HS-27A (cell line): ENCODE measurements around the gene MGMT.

Experiments used
- DNase-seq: peaks from one replicate; pipeline ENCODE4 v3.0.0-alpha.2; 2012; ENCODE audit warnings: low read depth, missing footprints

MGMT gene

GRCh38 chr10:129455625-129456024 lies 11.4 kb upstream of the MGMT start:
- DNase-seq: no peak

GRCh38 chr10:129459762-129460539 lies 7.1 kb upstream of the MGMT start:
- no peak for DNase-seq

GRCh38 chr10:129462257-129462795 lies 4.7 kb upstream of the MGMT start:
- DNase-seq: no peak

GRCh38 chr10:129464251-129464650 lies 2.8 kb upstream of the MGMT start:
- DNase-seq: no peak

GRCh38 chr10:129465796-129466702 lies 992 bp upstream of the MGMT start:
- DNase-seq: no peak

- DNase-seq: no peak
These were observed 471 bp downstream of the MGMT start for GRCh38 chr10:129467359-129468064.

- no peak for DNase-seq
These were observed 1.1 kb downstream of the MGMT start for GRCh38 chr10:129468187-129468586.

GRCh38 chr10:129470103-129470851 lies 3.2 kb downstream of the MGMT start:
- no peak for DNase-seq

GRCh38 chr10:129471447-129472175 lies 4.6 kb downstream of the MGMT start:
- no peak for DNase-seq

- DNase-seq: no peak
These were observed 5.9 kb downstream of the MGMT start for GRCh38 chr10:129472696-129473555.

- no peak for DNase-seq
These were observed 7.6 kb downstream of the MGMT start for GRCh38 chr10:129474642-129475041.

GRCh38 chr10:129476431-129476830 lies 9.4 kb downstream of the MGMT start:
- no peak for DNase-seq

GRCh38 chr10:129477051-129477450 lies 10.0 kb downstream of the MGMT start:
- no peak for DNase-seq

GRCh38 chr10:129481641-129482040 lies 14.6 kb downstream of the MGMT start:
- no peak for DNase-seq

GRCh38 chr10:129483430-129484010 lies 16.5 kb downstream of the MGMT start:
- no peak for DNase-seq

- DNase-seq: no peak
These were observed 19.8 kb downstream of the MGMT start for GRCh38 chr10:129486805-129487204.

- no peak for DNase-seq
These were observed 24.2 kb downstream of the MGMT start for GRCh38 chr10:129491123-129491734.

- no peak for DNase-seq
These were observed 27.1 kb downstream of the MGMT start for GRCh38 chr10:129494176-129494575.

- DNase-seq: no peak
These were observed 27.7 kb downstream of the MGMT start for GRCh38 chr10:129494740-129495139.
